BJ (cell line): ENCODE results near the gene SRRM5. TPM values are rescaled to one million over a fixed set of nuclear protein-coding genes. Genes with fewer than 3 reads are reported as not detected.

Source experiments
- CTCF ChIA-PET: fragments of 350-600 bp; formaldehyde crosslinking; extraction: SDS; loops from one replicate; lab custom pipeline; 2021; ENCODE audit warnings: antibody characterized with exemption, inconsistent platforms; lab: Yijun Ruan, JAX
- POLR2A ChIA-PET: fragments of 300-600 bp; sonication (Branson Sonifier 250); formaldehyde crosslinking; extraction: SDS; loops from one replicate; lab custom pipeline; 2021; ENCODE audit warnings: antibody characterized with exemption; lab: Charles Lee
- DNase-seq: peaks from one replicate; pipeline ENCODE4 v3.0.0-alpha.2; 2011; ENCODE audit warnings: low read depth
- H3K27me3 ChIP-seq: 2 replicates; pipeline ENCODE4 v1.6.0; 2011; ENCODE audit warnings: low read length; ENCODE audit not compliant: control insufficient read depth, insufficient read depth
- H3K36me3 ChIP-seq: 2 replicates; pipeline ENCODE4 v1.5.1; 2011; ENCODE audit warnings: low read length; ENCODE audit not compliant: control insufficient read depth, insufficient read depth
- H3K4me3 ChIP-seq: 2 replicates; pipeline ENCODE4 v1.5.1; 2011; ENCODE audit warnings: low read depth, mild to moderate bottlenecking, control low read depth, low read length
- polyA plus RNA-seq: library from polyadenylated mRNA; depleted of rRNA; stranded (reverse); fragments of >200 nt; gene quantifications from 2 replicates; pipeline ENCODE4 v1.2.3, GENCODE V29; 2011
- TF ChIP-seq, protein P1 (sequence below): IDR thresholded peaks from 2 replicates; pipeline ENCODE4 v1.5.1; 2011; ENCODE audit warnings: low read depth, mild to moderate bottlenecking, control low read depth, inconsistent platforms, low read length, moderate library complexity; ENCODE audit not compliant: insufficient read depth

Gene SRRM5
- polyA plus RNA-seq, 1 experiment: 0.04 TPM

DNA sequence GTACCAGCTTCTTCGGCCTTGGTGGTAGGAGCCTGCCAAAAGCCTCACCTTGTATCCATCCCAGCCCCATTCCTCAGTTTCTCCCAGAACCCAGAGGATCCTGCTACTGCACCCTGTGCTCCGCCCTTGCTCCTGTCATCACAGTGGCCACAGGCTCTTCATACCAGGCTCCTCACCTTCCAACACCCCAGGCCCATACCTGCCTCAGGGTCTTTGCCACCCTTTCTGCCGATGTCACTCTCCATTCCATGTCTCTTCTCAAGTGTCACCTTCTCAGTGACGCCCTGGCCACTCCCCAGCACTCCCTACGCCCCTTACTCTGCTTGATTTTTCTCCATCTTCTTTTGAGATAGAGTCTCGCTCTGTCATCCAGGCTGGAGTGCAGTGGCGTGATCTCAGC lies 2.0 kb upstream of the SRRM5 start:
- DNase-seq: no peak
- POLR2A ChIA-PET: no interaction called here
- Histone ChIP-seq H3K27me3 (no peaks in the 10 kb centered on the region), H3K36me3 (peaks cover 8% of the 10 kb centered on the region), H3K4me3 (no peak overlapping the region)
- CTCF ChIA-PET: no interaction called here
- TF ChIP-seq, protein P1, sequence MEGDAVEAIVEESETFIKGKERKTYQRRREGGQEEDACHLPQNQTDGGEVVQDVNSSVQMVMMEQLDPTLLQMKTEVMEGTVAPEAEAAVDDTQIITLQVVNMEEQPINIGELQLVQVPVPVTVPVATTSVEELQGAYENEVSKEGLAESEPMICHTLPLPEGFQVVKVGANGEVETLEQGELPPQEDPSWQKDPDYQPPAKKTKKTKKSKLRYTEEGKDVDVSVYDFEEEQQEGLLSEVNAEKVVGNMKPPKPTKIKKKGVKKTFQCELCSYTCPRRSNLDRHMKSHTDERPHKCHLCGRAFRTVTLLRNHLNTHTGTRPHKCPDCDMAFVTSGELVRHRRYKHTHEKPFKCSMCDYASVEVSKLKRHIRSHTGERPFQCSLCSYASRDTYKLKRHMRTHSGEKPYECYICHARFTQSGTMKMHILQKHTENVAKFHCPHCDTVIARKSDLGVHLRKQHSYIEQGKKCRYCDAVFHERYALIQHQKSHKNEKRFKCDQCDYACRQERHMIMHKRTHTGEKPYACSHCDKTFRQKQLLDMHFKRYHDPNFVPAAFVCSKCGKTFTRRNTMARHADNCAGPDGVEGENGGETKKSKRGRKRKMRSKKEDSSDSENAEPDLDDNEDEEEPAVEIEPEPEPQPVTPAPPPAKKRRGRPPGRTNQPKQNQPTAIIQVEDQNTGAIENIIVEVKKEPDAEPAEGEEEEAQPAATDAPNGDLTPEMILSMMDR: no peak

DNA sequence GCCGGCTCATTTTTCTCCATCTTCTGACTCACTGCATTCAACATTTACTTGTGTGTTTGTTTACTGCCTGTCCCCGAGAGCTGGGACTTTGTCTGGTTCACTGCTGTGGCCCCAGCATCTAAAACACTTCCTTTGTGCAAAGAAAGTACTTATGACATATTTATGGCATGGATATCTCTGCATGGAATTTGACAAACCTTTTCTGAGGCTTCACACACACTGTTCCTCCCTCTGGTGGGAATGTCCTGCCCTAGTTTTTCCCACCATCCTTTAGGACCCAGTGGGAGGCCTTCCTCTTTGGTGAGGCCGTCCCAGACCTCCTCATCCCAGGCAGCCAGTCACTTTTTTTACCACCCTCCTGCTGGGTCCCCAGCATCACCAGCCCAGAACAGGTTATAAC lies 1.4 kb upstream of the SRRM5 start:
- ChIA-PET POLR2A (no interaction called here), CTCF (no interaction called here)
- TF ChIP-seq, protein P1: no peak
- H3K36me3 ChIP-seq: peaks cover 8% of the 10 kb centered on the region
- DNase-seq: no peak
- H3K27me3 ChIP-seq: no peaks in the 10 kb centered on the region
- H3K4me3 ChIP-seq: no peak overlapping the region

DNA sequence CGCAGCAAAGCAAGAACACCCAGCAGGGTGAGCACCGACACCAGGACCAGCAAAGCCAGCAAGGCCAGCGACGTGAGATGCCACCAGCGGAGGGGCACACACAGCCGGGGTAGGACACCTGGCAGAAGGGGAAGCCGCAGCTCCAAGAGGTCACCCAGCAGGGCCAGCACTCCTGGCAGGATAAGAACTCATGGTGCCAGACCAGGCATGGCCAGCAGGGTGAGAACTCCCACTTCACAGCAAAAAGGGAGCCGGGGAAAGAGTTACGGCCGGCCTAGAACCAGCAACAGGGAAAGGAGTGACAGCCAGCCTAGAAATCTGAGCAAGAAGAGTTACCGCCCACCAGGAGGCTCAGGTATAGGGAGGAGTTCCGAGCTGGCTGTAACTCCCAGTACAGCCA lies 486 bp downstream of the SRRM5 start:
- no peak for DNase-seq
- no peaks in the 10 kb centered on the region for H3K27me3 ChIP-seq
- H3K4me3 ChIP-seq: no peak overlapping the region
- ChIA-PET CTCF (no interaction called here), POLR2A (no interaction called here)
- H3K36me3 ChIP-seq: peaks cover 8% of the 10 kb centered on the region
- TF ChIP-seq, protein P1: no peak

DNA sequence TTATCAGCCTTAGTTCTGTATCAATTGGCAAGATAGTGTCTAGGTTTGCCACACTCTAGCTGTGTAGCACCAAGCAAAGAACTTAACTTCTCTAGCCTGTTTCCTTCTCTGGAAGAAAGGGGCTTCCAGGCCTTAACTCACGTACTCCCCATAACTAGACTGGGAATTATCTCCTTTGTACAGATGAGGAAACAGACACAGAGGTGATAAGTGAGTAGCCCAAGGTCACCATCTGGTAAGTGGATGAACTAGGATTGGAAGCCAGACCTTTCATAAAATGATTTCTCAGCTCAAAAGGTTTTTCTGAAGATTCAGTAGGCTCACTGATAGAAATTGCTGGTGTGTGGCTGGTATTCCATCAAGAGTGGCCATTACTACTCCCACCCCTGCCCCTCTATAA lies 4.4 kb downstream of the SRRM5 start:
- DNase-seq: no peak
- H3K4me3 ChIP-seq: no peak overlapping the region
- ChIA-PET POLR2A (no interaction called here), CTCF (interaction anchor here (1.3 kb wide), 1 partner anchor 10 kb away, joined by 5 read pairs; no protein-coding TSS in a partner anchor)
- H3K36me3 ChIP-seq: peaks cover 6% of the 10 kb centered on the region
- H3K27me3 ChIP-seq: no peaks in the 10 kb centered on the region
- TF ChIP-seq, protein P1: no peak

DNA sequence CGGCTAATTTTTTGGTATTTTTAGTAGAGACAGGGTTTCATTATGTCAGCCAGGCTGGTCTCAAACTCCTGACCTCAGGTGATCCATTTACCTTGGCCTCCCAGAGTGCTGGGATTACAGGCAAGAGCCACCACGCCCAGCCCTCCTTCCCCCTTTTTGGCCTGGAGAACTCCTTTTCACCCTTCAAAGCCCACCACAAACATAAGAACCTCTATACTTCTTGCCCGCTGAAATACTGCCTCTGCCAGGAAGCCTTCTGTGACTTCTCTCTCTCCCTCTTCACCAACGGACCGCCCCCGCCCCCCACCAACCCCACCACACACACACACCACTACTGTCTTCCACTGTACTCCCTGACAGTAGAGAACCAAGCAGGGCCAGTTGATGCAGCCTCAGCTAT lies 5.1 kb downstream of the SRRM5 start:
- CTCF ChIA-PET: interaction anchor here (0.9 kb wide), 1 partner anchor 81 kb away, joined by 3 read pairs; no protein-coding TSS in a partner anchor

More for the DNA sequence above, 5.1 kb downstream of the SRRM5 start:
- H3K36me3 ChIP-seq: peaks cover 4% of the 10 kb centered on the region
- TF ChIP-seq, protein P1: no peak
- H3K4me3 ChIP-seq: no peak overlapping the region
- no peaks in the 10 kb centered on the region for H3K27me3 ChIP-seq
- POLR2A ChIA-PET: no interaction called here
- no peak for DNase-seq
